Upper lobe of left lung (tissue), 6 donors: ENCODE results near the gene PCCA. TPM values are rescaled to one million over a fixed set of nuclear protein-coding genes. Genes with fewer than 3 reads are reported as not detected.

ENCODE experiments used
- ATAC-seq, 2 donors: fragments of 200-7000 bp; cut with Tn5 transposase; one replicate each; pipeline ENCODE4 v1.9.1; 2022; ENCODE audit warnings: mild to moderate bottlenecking in 2 of 2, moderate library complexity in 2 of 2; ENCODE audit not compliant: low FRiP score in 2 of 2
- DNase-seq, 2 donors: peaks; one replicate each; pipeline ENCODE4 v3.0.0-alpha.2; 2019 to 2020
- H3K27ac ChIP-seq, 4 donors: fragments of 200-600 bp; sonication (generic); one replicate each; pipeline ENCODE4 v1.5.1; 2016 to 2019
- H3K27me3 ChIP-seq, 4 donors: fragments of 200-600 bp; sonication (generic); one replicate each; pipeline ENCODE4 v1.5.1; 2017 to 2019
- H3K36me3 ChIP-seq, 4 donors: fragments of 200-600 bp; sonication (generic); one replicate each; pipeline ENCODE4 v1.5.1; 2016 to 2019
- H3K4me1 ChIP-seq, 4 donors: fragments of 200-600 bp; sonication (generic); one replicate each; pipeline ENCODE4 v1.5.1; 2018 to 2019
- H3K4me3 ChIP-seq, 4 donors: fragments of 200-600 bp; sonication (generic); one replicate each; pipeline ENCODE4 v1.5.1; 2017 to 2019; ENCODE audit warnings: mild to moderate bottlenecking in 2 of 4, moderate library complexity in 1 of 4
- H3K9me3 ChIP-seq, 4 donors: fragments of 200-600 bp; sonication (generic); one replicate each; pipeline ENCODE4 v1.5.1; 2018 to 2019
- EP300 ChIP-seq, 4 donors: sonication (generic); formaldehyde crosslinking; IDR thresholded peaks; one replicate each; pipeline ENCODE4 v1.5.1; 2017; ENCODE audit warnings: antibody characterized with exemption in 4 of 4, control low read depth in 2 of 4
- POLR2A ChIP-seq, 4 donors: fragments of 450-650 bp; IDR thresholded peaks; one replicate each; pipeline ENCODE4 v1.5.1; 2016 to 2017; ENCODE audit warnings: antibody characterized with exemption in 4 of 4, mild to moderate bottlenecking in 2 of 4
- POLR2AphosphoS5 ChIP-seq, 2 donors: sonication (generic); formaldehyde crosslinking; IDR thresholded peaks; one replicate each; pipeline ENCODE4 v1.5.1; 2017; ENCODE audit warnings: antibody characterized with exemption in 2 of 2
- WGBS, 2 donors: methylation state at CpG; one replicate each; pipeline ENCODE4 v1.1.5; 2017 to 2018; 5-methylcytosine and 5-hydroxymethylcytosine counted together
- total RNA-seq, 6 donors: library from RNA; depleted of rRNA in 4 of 6; stranded (reverse); fragments of >200 nt in 4 of 6; gene quantifications; one replicate each; pipeline versions ENCODE4 v1.1.0 to v1.2.1, GENCODE V29; 2016 to 2021
- TF ChIP-seq, protein P1 (sequence below), 6 experiments: fragments of 450-650 bp in 4 of 6; fragments of 200-600 bp in 2 of 6; sonication (generic) in 2 of 6; IDR thresholded peaks; one replicate each; pipeline ENCODE4 v1.5.1; 2016 to 2019; ENCODE audit warnings: antibody characterized with exemption in 6 of 6
- donor health status: DM: no; HTN: no; CAD: no; lungs with moderate emphysema.
- donor health status: DM: no; HTN: yes; CAD: no; lungs with severe emphysema.

PCCA gene
- total RNA-seq, 6 donors from 2014 or later: 23.1 to 43.4 (median 30.0) TPM

DNA sequence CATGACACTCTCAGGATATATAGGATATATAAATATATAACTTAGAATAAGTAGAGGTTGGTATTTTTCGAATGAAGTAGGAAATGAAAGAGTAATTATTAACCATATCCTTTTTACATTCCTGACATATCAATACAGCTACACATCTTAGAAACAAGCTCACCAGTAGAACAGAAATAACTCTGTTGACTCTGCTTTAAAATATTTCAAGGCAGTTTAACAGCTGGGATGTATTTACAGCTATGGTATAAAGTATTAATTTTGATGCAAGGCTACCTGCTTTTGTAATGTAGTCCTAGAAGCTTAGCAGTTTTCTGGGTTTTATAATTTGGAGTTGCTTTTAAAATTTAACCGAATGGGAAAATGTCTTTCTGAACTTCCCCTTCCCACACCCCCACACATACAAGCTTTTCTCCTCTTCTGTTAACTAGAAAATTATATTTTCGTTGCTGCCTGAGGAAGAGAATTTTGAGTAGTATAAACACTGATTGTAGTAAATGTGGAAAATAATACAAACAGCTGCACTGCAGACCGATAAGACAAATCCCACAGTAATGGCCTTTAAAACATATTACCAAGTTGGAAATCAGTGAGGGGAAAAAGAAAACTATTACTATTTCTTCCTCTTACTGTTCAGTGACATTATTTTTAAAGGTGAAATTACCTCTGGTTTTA lies 352.0 kb downstream of the PCCA start:
- H3K9me3 ChIP-seq: no peaks in the 10 kb centered on the region
- H3K36me3 ChIP-seq: no peaks in the 10 kb centered on the region
- H3K27ac ChIP-seq: no peak overlapping the region
- no peak for TF ChIP-seq POLR2AphosphoS5 (IDR thresholded peaks at IDR 0.05)
- 41 to 50% methylated on average over 4 of the region's 4 CpGs for WGBS, 2 donors
- no peak overlapping the region for H3K4me3 ChIP-seq
- H3K4me1 ChIP-seq: peaks cover 0 to 4% (median 0%) of the 10 kb centered on the region in 4 donors
- DNase-seq (no peak), ATAC-seq (no peak)
- H3K27me3 ChIP-seq: no peaks in the 10 kb centered on the region

DNA sequence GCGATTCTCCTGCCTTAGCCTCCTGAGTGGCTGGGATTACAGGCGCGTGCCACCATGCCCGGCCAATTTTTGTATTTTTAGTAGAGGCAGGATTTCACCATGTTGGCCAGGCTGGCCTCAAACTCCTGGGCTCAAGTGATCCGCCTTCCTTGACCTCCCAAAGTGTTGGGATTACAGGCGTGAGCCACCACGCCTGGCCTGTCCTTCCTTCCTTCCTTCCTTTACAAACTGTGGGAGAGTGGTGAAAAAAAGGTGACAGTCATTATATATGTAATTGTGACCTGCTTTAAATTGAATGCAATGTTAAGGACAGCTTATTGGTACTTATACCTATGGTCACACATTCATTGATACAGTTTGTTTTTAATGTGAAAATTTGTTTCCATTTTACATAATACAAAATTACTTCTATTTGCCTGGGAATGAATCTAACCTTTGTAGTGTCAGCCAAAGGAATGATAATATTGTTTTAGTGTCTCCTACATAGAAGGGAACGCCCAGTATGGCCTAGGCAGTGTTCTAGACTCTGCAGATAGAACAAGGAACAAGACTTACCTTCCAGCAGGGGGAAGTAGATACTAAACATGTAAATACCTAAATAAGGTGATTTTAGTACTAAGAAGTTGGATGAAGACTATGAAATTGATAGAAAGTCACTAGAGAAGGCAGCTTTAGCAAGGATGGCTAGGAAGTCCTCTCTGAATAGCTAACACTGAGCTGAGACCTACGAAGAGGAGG lies 353.4 kb downstream of the PCCA start:
- Histone ChIP-seq H3K27ac (no peak overlapping the region), H3K27me3 (no peaks in the 10 kb centered on the region), H3K36me3 (no peaks in the 10 kb centered on the region), H3K4me1 (peaks cover 0 to 4% (median 0%) of the 10 kb centered on the region in 4 donors), H3K4me3 (no peak overlapping the region), H3K9me3 (no peaks in the 10 kb centered on the region)
- 93 to 95% methylated on average over 9 of the region's 9 CpGs for WGBS, 2 donors
- no peak for TF ChIP-seq EP300 (IDR thresholded peaks at IDR 0.05)
- no peak for TF ChIP-seq POLR2AphosphoS5 (IDR thresholded peaks at IDR 0.05)
- TF ChIP-seq, protein P1, sequence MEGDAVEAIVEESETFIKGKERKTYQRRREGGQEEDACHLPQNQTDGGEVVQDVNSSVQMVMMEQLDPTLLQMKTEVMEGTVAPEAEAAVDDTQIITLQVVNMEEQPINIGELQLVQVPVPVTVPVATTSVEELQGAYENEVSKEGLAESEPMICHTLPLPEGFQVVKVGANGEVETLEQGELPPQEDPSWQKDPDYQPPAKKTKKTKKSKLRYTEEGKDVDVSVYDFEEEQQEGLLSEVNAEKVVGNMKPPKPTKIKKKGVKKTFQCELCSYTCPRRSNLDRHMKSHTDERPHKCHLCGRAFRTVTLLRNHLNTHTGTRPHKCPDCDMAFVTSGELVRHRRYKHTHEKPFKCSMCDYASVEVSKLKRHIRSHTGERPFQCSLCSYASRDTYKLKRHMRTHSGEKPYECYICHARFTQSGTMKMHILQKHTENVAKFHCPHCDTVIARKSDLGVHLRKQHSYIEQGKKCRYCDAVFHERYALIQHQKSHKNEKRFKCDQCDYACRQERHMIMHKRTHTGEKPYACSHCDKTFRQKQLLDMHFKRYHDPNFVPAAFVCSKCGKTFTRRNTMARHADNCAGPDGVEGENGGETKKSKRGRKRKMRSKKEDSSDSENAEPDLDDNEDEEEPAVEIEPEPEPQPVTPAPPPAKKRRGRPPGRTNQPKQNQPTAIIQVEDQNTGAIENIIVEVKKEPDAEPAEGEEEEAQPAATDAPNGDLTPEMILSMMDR (IDR thresholded peaks at IDR 0.05): no peak
- no peak for TF ChIP-seq POLR2A (IDR thresholded peaks at IDR 0.05)
- ATAC-seq (no peak), DNase-seq (no peak)

DNA sequence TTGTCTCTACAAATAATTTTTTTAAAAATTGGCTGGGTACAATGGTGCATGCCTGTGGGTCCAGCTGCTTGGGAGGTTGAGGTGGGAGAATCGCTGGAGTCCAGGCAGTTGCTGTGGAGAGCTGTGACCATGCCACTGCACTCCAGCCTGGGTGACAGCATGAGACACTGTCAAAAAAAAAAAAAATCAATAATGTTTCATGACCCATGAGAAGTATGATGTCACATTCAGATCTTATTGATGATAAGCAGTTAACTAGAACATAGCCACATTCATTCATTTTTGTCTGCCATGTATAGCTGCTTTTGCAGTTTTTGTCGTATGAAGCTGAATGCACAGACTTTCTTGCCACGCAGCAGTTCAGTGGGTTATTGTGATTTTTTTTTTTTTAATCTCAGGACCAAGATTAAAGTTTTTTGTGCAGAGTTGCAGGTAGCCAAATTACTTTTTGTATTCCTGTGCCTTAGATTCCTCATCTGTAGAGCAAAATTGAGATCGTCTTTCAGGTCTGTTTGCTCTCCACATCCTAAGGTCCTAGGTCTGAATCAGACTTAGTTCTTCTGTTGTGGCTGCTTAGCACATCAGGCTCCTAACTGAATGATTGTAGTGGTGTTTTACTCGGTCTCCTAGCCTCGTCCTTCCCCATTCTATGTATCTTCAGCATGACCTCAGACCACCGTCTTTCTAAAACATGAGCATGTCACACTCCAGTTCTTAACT lies 354.5 kb downstream of the PCCA start:
- H3K4me1 ChIP-seq: peaks cover 0 to 4% (median 0%) of the 10 kb centered on the region in 4 donors
- 93% methylated on average over 7 of the region's 7 CpGs for WGBS, 2 donors
- no peaks in the 10 kb centered on the region for H3K27me3 ChIP-seq
- H3K27ac ChIP-seq: no peak overlapping the region
- DNase-seq (no peak), ATAC-seq (no peak)
- TF ChIP-seq POLR2AphosphoS5 (IDR thresholded peaks at IDR 0.05) (no peak), EP300 (IDR thresholded peaks at IDR 0.05) (no peak), POLR2A (IDR thresholded peaks at IDR 0.05) (no peak)
- TF ChIP-seq, protein P1 (IDR thresholded peaks at IDR 0.05): no peak
- no peaks in the 10 kb centered on the region for H3K36me3 ChIP-seq
- H3K9me3 ChIP-seq: no peaks in the 10 kb centered on the region
- H3K4me3 ChIP-seq: no peak overlapping the region

DNA sequence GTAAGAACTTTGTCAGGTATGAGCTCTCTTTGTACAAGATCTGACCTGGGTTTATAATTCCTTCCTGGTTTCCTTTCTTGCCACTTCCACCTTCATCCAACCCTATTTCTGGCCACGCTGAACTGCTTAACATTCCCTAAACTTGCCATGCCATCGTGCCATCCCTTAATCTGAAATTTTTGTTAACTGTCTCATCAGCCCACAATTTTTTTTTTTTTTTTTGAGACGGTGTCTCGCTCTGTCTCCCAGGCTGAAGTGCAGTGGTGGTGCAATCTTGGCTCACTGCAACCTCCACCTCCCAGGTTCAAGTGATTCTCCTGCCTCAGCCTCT lies 355.1 kb downstream of the PCCA start:
- Histone ChIP-seq H3K4me3 (no peak overlapping the region), H3K27ac (no peak overlapping the region), H3K36me3 (no peaks in the 10 kb centered on the region), H3K9me3 (no peaks in the 10 kb centered on the region), H3K27me3 (no peaks in the 10 kb centered on the region), H3K4me1 (peaks cover 0 to 4% (median 0%) of the 10 kb centered on the region in 4 donors)
- DNase-seq (peak in 1 of 2 donors; percentile 39), ATAC-seq (no peak)
- TF ChIP-seq POLR2AphosphoS5 (IDR thresholded peaks at IDR 0.05): no peak
- no peak for TF ChIP-seq POLR2A (IDR thresholded peaks at IDR 0.05)
- TF ChIP-seq, protein P1 (IDR thresholded peaks at IDR 0.05): no peak
- no peak for TF ChIP-seq EP300 (IDR thresholded peaks at IDR 0.05)
- 80 to 84% methylated on average over 4 of the region's 4 CpGs for WGBS, 2 donors

DNA sequence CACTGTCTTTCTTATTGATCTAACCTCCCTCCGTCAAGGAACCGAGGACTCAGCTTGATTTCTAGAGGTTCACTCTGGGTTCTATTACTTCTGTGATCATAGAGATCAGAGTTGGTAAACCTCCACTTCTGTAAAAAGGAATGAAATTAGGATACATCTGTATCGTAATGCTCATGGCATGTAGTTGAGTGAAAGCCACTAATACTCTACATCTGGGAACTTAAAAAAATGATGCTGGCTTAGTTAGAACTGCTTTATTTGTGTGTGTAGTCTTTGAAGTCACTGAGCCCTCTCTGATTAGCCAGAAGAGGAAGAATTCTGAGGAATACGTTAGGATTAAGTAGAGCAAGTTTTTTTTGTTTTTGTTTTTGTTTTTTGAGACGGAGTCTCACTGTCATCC lies 358.9 kb downstream of the PCCA start:
- Histone ChIP-seq H3K36me3 (no peaks in the 10 kb centered on the region), H3K27me3 (no peaks in the 10 kb centered on the region), H3K4me3 (no peak overlapping the region), H3K4me1 (no peaks in the 10 kb centered on the region), H3K9me3 (no peaks in the 10 kb centered on the region), H3K27ac (no peak overlapping the region)
- DNase-seq: no peak
- TF ChIP-seq, protein P1 (IDR thresholded peaks at IDR 0.05): no peak
- TF ChIP-seq POLR2A (IDR thresholded peaks at IDR 0.05) (no peak), POLR2AphosphoS5 (IDR thresholded peaks at IDR 0.05) (no peak), EP300 (IDR thresholded peaks at IDR 0.05) (no peak)
- no peak for ATAC-seq
- 96 to 97% methylated on average over 5 of the region's 5 CpGs for WGBS, 2 donors
